Transverse colon (tissue), 4 donors: ENCODE data around the gene PDK2. TPM values are rescaled to one million over a fixed set of nuclear protein-coding genes. Genes with fewer than 3 reads are reported as not detected.
A peak's percentile ranks its signal among the peaks of the same experiment; 100 is the strongest.

Source experiments
- DNase-seq: peaks from one replicate; pipeline ENCODE4 v3.0.0-alpha.2; 2019
- H3K27ac ChIP-seq, 4 donors: fragments of 200-600 bp; sonication (generic); 2 replicates each; pipeline ENCODE4 v1.5.1; 2016 to 2018; ENCODE audit warnings: inconsistent platforms in 4 of 4
- H3K27me3 ChIP-seq: fragments of 200-600 bp; sonication (generic); 2 replicates; pipeline ENCODE4 v1.5.1; 2017; ENCODE audit warnings: inconsistent platforms
- H3K36me3 ChIP-seq, 4 donors: fragments of 200-600 bp; sonication (generic); 2 replicates each; pipeline ENCODE4 v1.5.1; 2017 to 2019; ENCODE audit warnings: inconsistent platforms in 4 of 4
- H3K4me1 ChIP-seq, 4 donors: fragments of 200-600 bp; sonication (generic); 2 replicates each; pipeline ENCODE4 v1.5.1; 2017 to 2020; ENCODE audit warnings: inconsistent platforms in 4 of 4
- H3K4me3 ChIP-seq, 4 donors: fragments of 200-600 bp; sonication (generic); 1 replicate in 1 of 4; 2 replicates in 3 of 4; pipeline versions ENCODE4 v1.5.1 to v1.6.1; 2017 to 2019; ENCODE audit warnings: inconsistent platforms in 4 of 4
- H3K9me3 ChIP-seq, 2 donors: fragments of 200-600 bp; sonication (generic); 2 replicates each; pipeline ENCODE4 v1.5.1; 2017 to 2019; ENCODE audit warnings: inconsistent platforms in 2 of 2
- CTCF ChIP-seq, 5 experiments: fragments of 200-600 bp in 3 of 5; fragments of 450-650 bp in 2 of 5; sonication (generic) in 3 of 5; IDR thresholded peaks; 1 replicate in 2 of 5; 2 replicates in 3 of 5; pipeline ENCODE4 v1.5.1; 2016 to 2017; ENCODE audit warnings: antibody characterized with exemption in 5 of 5, inconsistent platforms in 3 of 5, mild to moderate bottlenecking in 2 of 5, moderate library complexity in 1 of 5
- EP300 ChIP-seq: sonication (generic); formaldehyde crosslinking; IDR thresholded peaks from one replicate; pipeline ENCODE4 v1.6.1; 2017; ENCODE audit warnings: antibody characterized with exemption, low read depth
- POLR2A ChIP-seq: fragments of 450-650 bp; IDR thresholded peaks from one replicate; pipeline ENCODE4 v1.6.1; 2016; ENCODE audit warnings: antibody characterized with exemption, mild to moderate bottlenecking, moderate library complexity
- POLR2AphosphoS5 ChIP-seq, 3 donors: sonication (generic); formaldehyde crosslinking; IDR thresholded peaks; one replicate each; pipeline ENCODE4 v1.6.1; 2016; ENCODE audit warnings: antibody characterized with exemption in 3 of 3
- WGBS, 2 donors: methylation state at CpG; one replicate each; pipeline ENCODE4 v1.1.5; 2018; ENCODE audit warnings: low coverage in 1 of 2; 5-methylcytosine and 5-hydroxymethylcytosine counted together
- in situ Hi-C, 4 donors: fragments of 200-750 bp; cut with MboI; loops; one replicate each; pipeline versions ENCODE4 v1.15.0 to v1.15.1; 2017; ENCODE audit warnings: low sequenced_read_pairs in 3 of 4, low pct_ligation_motif_present in 1 of 4, low pct_unique_long_range_greater_than_20kb in 1 of 4
- intact Hi-C: fragments of 100-400 bp; cut with DNase I; formaldehyde crosslinking; loops from one replicate; pipeline ENCODE4 v1.15.1; 2023; ENCODE audit warnings: low total_unique reads
- total RNA-seq, 4 donors: library from RNA; depleted of rRNA; stranded (reverse); fragments of >200 nt; gene quantifications; one replicate each; pipeline ENCODE4 v1.1.0, GENCODE V29; 2016

The PDK2 gene
- total RNA-seq, 4 donors from 2014 or later = 84.6 to 292 (median 136) TPM

- peaks cover 10 to 47% (median 28%) of the 10 kb centered on the region in 4 donors for H3K4me1 ChIP-seq
- in situ Hi-C loops = no loop called here
- H3K27ac ChIP-seq = peak within 1 kb of the TSS in 3 of 4 donors; percentile 1 to 15 (median 7)
- H3K9me3 ChIP-seq = no peaks in the 10 kb centered on the region
- 2% methylated on average over 29 of the region's 84 CpGs; no CpG with 5 or more reads in 1 of the 2 donors for WGBS, 2 donors
- peaks cover 0 to 5% (median 0%) of the 10 kb centered on the region in 4 donors for H3K36me3 ChIP-seq
- intact Hi-C loops = no loop called here
- no peak for DNase-seq
- H3K4me3 ChIP-seq = peak within 1 kb of the TSS; percentile 10 to 48 (median 34)
- no peak for TF ChIP-seq POLR2AphosphoS5 (IDR thresholded peaks at IDR 0.05)
- no peak for TF ChIP-seq POLR2A
- TF ChIP-seq CTCF (IDR thresholded peaks at IDR 0.05) = no peak
- no peak for TF ChIP-seq EP300
- peaks cover 32% of the 10 kb centered on the region for H3K27me3 ChIP-seq
Measured at GRCh38 chr17:50129728-50130558, 34.8 kb downstream of the PDK2 start, which contains the start of gene SAMD14. SAMD14 (minus strand) TSS chr17:50130160; CDS start chr17:50124959, 5,201 bp downstream.

GRCh38 chr17:50130559-50131305, 35.6 kb downstream of the PDK2 start:
- in situ Hi-C loops = no loop called here
- H3K4me1 ChIP-seq = peaks cover 10 to 47% (median 28%) of the 10 kb centered on the region in 4 donors
- WGBS, 2 donors = 35 to 67% methylated on average over 3 to 19 of the region's 19 CpGs
- no peak overlapping the region for H3K4me3 ChIP-seq
- no peak for TF ChIP-seq POLR2A
- no peak for TF ChIP-seq CTCF (IDR thresholded peaks at IDR 0.05)
- TF ChIP-seq EP300 = no peak
- no peak for TF ChIP-seq POLR2AphosphoS5 (IDR thresholded peaks at IDR 0.05)
- intact Hi-C loops = no loop called here
- H3K9me3 ChIP-seq = no peaks in the 10 kb centered on the region
- no peak overlapping the region for H3K27ac ChIP-seq
- no peak for DNase-seq
- H3K27me3 ChIP-seq = peaks cover 32% of the 10 kb centered on the region
- peaks cover 0 to 11% (median 0%) of the 10 kb centered on the region in 4 donors for H3K36me3 ChIP-seq

- TF ChIP-seq CTCF (IDR thresholded peaks at IDR 0.05) (no peak), EP300 (no peak), POLR2A (no peak), POLR2AphosphoS5 (IDR thresholded peaks at IDR 0.05) (no peak)
- intact Hi-C loops (no loop called here), in situ Hi-C loops (no loop called here)
- H3K27me3 ChIP-seq = peaks cover 31% of the 10 kb centered on the region
- H3K4me1 ChIP-seq = peaks cover 10 to 47% (median 28%) of the 10 kb centered on the region in 4 donors
- H3K4me3 ChIP-seq = no peak overlapping the region
- 78% methylated on average over 6 of the region's 6 CpGs; no CpG with 5 or more reads in 1 of the 2 donors for WGBS, 2 donors
- no peaks in the 10 kb centered on the region for H3K9me3 ChIP-seq
- peak overlapping the region in 1 of 4 donors; percentile 22 for H3K27ac ChIP-seq
- DNase-seq = no peak
- H3K36me3 ChIP-seq = peaks cover 0 to 20% (median 0%) of the 10 kb centered on the region in 4 donors
Measured at GRCh38 chr17:50132104-50132794, 37.1 kb downstream of the PDK2 start.
